ENCODE measurements around the gene KLC3.
"Not testable (repeated sequence)": the region's sequence is repeated elsewhere in the genome, so short reads cannot be mapped to it uniquely, and the experiment has no call there.

The KLC3 gene

DNA sequence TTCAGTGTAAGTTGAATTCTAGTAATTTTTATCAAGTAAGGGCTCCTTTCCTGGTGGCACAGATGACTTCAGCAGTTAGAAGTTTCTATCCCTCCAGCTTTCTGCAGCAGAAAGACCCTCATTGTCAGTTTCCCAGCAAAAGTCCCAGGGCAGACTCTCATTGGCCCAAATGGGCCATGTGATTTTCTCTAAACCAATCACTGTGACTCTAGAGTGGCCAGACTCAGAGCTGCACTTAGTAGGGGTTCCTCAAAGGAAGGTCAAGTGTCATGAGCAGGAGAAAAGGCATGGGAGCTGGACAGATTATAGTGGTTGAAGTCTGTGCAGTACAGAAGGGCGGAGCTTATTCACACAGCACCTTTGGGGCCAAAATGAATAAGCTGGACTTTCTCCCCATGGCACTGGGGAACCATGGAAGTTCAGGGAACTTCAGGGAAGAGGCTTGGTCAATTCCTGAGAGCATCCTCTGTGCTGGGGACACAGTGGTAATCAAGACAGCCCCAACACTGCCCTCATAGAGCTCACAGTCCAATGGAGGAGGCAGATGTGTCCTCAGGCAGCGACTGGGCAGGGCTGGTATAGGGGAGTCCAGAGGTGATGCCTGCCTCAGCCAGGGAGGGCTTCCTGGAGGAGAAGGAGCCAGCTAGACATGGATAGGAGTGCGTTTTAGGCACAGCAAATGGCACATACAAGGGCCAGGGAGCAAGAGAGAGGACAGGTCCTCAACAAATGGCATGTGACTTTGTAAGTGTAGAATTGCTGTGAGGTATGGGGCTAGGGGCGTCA, 36.2 kb upstream of the KLC3 start:
- no peak overlapping the region for H3K27ac ChIP-seq (ENCODE audit: low read depth, low read length)

GRCh38 chr19:45305007-45305406, 35.5 kb upstream of the KLC3 start:
- no peak overlapping the region for H3K4me3 ChIP-seq (ENCODE audit: low read depth in 1 of 2, low read length in 2 of 2)
- H3K9ac ChIP-seq (ENCODE audit: low read length): no peak overlapping the region
- no peaks in the 10 kb centered on the region for H3K9me3 ChIP-seq (ENCODE audit: low read length)
- H3K27ac ChIP-seq (ENCODE audit: low read depth, low read length): no peak overlapping the region
- H3K4me1 ChIP-seq (ENCODE audit: insufficient read depth, low read length): no peaks in the 10 kb centered on the region
- no peaks in the 10 kb centered on the region for H3K27me3 ChIP-seq (ENCODE audit: control insufficient read depth in 1 of 2, insufficient read depth in 2 of 2, low read length in 2 of 2)
- no peaks in the 10 kb centered on the region for H3K36me3 ChIP-seq (ENCODE audit: insufficient read depth, low read length)

More for the DNA sequence above, 36.2 kb upstream of the KLC3 start:
- Histone ChIP-seq H3K9ac (ENCODE audit: low read length) (no peak overlapping the region), H3K4me1 (ENCODE audit: insufficient read depth, low read length) (no peaks in the 10 kb centered on the region), H3K27me3 (ENCODE audit: control insufficient read depth in 1 of 2, insufficient read depth in 2 of 2, low read length in 2 of 2) (no peaks in the 10 kb centered on the region), H3K9me3 (ENCODE audit: low read length) (no peaks in the 10 kb centered on the region), H3K4me3 (ENCODE audit: low read depth in 1 of 2, low read length in 2 of 2) (no peak overlapping the region), H3K36me3 (ENCODE audit: insufficient read depth, low read length) (no peaks in the 10 kb centered on the region)

DNA sequence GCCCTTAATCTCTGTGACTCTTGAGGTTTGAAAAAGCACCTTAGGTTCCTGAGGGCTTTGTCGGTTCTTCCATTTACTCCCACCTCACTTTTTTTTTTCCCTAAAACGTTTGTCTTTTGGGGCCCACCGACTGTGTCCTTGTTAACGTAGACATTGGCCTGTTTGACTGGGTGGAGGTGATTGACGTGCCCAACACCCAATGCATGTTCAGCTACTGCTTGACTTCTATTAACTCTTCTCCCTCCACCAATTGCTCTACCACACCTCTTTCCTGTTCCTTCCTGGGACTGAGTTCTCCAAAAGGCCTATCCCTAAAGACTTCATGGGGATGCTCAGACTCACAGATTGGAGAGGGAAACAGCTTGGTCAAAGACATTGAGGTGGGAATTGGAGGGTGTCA, 35.1 kb upstream of the KLC3 start:
- Histone ChIP-seq H3K36me3 (ENCODE audit: insufficient read depth, low read length) (no peaks in the 10 kb centered on the region), H3K4me3 (ENCODE audit: low read depth in 1 of 2, low read length in 2 of 2) (no peak overlapping the region), H3K9ac (ENCODE audit: low read length) (no peak overlapping the region), H3K9me3 (ENCODE audit: low read length) (no peaks in the 10 kb centered on the region), H3K4me1 (ENCODE audit: insufficient read depth, low read length) (no peaks in the 10 kb centered on the region), H3K27me3 (ENCODE audit: control insufficient read depth in 1 of 2, insufficient read depth in 2 of 2, low read length in 2 of 2) (no peaks in the 10 kb centered on the region), H3K27ac (ENCODE audit: low read depth, low read length) (no peak overlapping the region)

DNA sequence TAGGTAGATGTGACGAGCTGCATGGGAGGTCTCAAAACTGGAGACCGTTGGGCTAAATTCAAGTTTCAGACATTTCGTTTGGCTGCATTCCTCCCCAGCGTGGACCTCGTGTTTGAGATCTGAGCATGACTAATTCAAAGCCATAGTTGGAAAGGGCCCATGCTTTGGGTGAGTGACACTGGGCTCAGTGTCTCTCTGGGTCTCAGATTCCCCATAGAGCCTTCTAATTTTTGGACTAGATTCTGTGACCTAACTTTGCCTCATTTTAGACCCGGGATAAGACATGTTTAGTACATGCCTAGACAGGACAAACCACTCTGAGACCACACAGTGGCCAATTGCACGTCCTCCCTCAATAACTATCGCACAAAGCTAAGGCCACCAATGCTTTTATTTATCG, 34.5 kb upstream of the KLC3 start:
- no peaks in the 10 kb centered on the region for H3K36me3 ChIP-seq (ENCODE audit: insufficient read depth, low read length)
- H3K27me3 ChIP-seq (ENCODE audit: control insufficient read depth in 1 of 2, insufficient read depth in 2 of 2, low read length in 2 of 2): no peaks in the 10 kb centered on the region
- no peak overlapping the region for H3K27ac ChIP-seq (ENCODE audit: low read depth, low read length)
- H3K9me3 ChIP-seq (ENCODE audit: low read length): no peaks in the 10 kb centered on the region
- H3K9ac ChIP-seq (ENCODE audit: low read length): no peak overlapping the region
- H3K4me3 ChIP-seq (ENCODE audit: low read depth in 1 of 2, low read length in 2 of 2): no peak overlapping the region
- H3K4me1 ChIP-seq (ENCODE audit: insufficient read depth, low read length): no peaks in the 10 kb centered on the region

- no peaks in the 10 kb centered on the region for H3K27me3 ChIP-seq (ENCODE audit: control insufficient read depth in 1 of 2, insufficient read depth in 2 of 2, low read length in 2 of 2)
- H3K4me1 ChIP-seq (ENCODE audit: insufficient read depth, low read length): no peaks in the 10 kb centered on the region
- H3K9ac ChIP-seq (ENCODE audit: low read length): no peak overlapping the region
- no peak overlapping the region for H3K4me3 ChIP-seq (ENCODE audit: low read depth in 1 of 2, low read length in 2 of 2)
- no peaks in the 10 kb centered on the region for H3K9me3 ChIP-seq (ENCODE audit: low read length)
- no peak overlapping the region for H3K27ac ChIP-seq (ENCODE audit: low read depth, low read length)
- H3K36me3 ChIP-seq (ENCODE audit: insufficient read depth, low read length): no peaks in the 10 kb centered on the region
Observed at GRCh38 chr19:45306518-45307027, 34.0 kb upstream of the KLC3 start.

DNA sequence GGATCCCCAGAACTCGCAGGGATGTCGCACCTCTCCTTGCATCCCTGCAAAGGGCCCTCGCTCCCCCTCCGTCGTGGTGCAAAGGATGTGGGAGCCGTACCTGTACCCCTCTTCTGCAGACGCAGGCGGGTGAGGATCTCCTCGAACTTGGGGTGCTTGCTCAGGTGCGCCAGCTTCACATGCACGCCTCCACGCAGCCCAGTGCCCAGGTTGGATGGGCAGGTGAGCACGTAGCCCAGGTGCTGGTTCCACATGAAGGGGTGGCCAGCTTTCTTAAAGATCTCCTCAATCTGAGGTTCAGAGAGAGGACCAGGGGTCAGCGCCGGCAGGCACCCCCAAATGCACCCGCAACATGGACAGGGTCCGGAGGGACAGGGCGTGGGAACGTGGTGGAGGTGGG, 33.2 kb upstream of the KLC3 start:
- Histone ChIP-seq H3K9ac (ENCODE audit: low read length) (no peak overlapping the region), H3K4me3 (ENCODE audit: low read depth in 1 of 2, low read length in 2 of 2) (no peak overlapping the region), H3K4me1 (ENCODE audit: insufficient read depth, low read length) (no peaks in the 10 kb centered on the region), H3K27me3 (ENCODE audit: control insufficient read depth in 1 of 2, insufficient read depth in 2 of 2, low read length in 2 of 2) (no peaks in the 10 kb centered on the region), H3K36me3 (ENCODE audit: insufficient read depth, low read length) (no peaks in the 10 kb centered on the region), H3K27ac (ENCODE audit: low read depth, low read length) (no peak overlapping the region), H3K9me3 (ENCODE audit: low read length) (no peaks in the 10 kb centered on the region)

GRCh38 chr19:45309322-45309721, 31.2 kb upstream of the KLC3 start:
- not testable (repeated sequence) for H3K4me1 ChIP-seq (ENCODE audit: insufficient read depth, low read length); H3K4me3 ChIP-seq (ENCODE audit: low read depth in 1 of 2, low read length in 2 of 2); H3K9ac ChIP-seq (ENCODE audit: low read length); H3K27ac ChIP-seq (ENCODE audit: low read depth, low read length); H3K36me3 ChIP-seq (ENCODE audit: insufficient read depth, low read length); H3K27me3 ChIP-seq (ENCODE audit: control insufficient read depth in 1 of 2, insufficient read depth in 2 of 2, low read length in 2 of 2); H3K9me3 ChIP-seq (ENCODE audit: low read length)

GRCh38 chr19:45311621-45312020, 28.9 kb upstream of the KLC3 start:
- Histone ChIP-seq H3K9me3 (ENCODE audit: low read length) (no peaks in the 10 kb centered on the region), H3K9ac (ENCODE audit: low read length) (no peak overlapping the region), H3K36me3 (ENCODE audit: insufficient read depth, low read length) (no peaks in the 10 kb centered on the region), H3K4me3 (ENCODE audit: low read depth in 1 of 2, low read length in 2 of 2) (no peak overlapping the region), H3K4me1 (ENCODE audit: insufficient read depth, low read length) (no peaks in the 10 kb centered on the region), H3K27ac (ENCODE audit: low read depth, low read length) (no peak overlapping the region), H3K27me3 (ENCODE audit: control insufficient read depth in 1 of 2, insufficient read depth in 2 of 2, low read length in 2 of 2) (no peaks in the 10 kb centered on the region)

- H3K4me1 ChIP-seq (ENCODE audit: insufficient read depth, low read length); H3K27ac ChIP-seq (ENCODE audit: low read depth, low read length); H3K9me3 ChIP-seq (ENCODE audit: low read length); H3K27me3 ChIP-seq (ENCODE audit: control insufficient read depth in 1 of 2, insufficient read depth in 2 of 2, low read length in 2 of 2); H3K4me3 ChIP-seq (ENCODE audit: low read depth in 1 of 2, low read length in 2 of 2); H3K9ac ChIP-seq (ENCODE audit: low read length); H3K36me3 ChIP-seq (ENCODE audit: insufficient read depth, low read length): not testable (repeated sequence)
Observed at GRCh38 chr19:45312285-45312684, 28.3 kb upstream of the KLC3 start.

DNA sequence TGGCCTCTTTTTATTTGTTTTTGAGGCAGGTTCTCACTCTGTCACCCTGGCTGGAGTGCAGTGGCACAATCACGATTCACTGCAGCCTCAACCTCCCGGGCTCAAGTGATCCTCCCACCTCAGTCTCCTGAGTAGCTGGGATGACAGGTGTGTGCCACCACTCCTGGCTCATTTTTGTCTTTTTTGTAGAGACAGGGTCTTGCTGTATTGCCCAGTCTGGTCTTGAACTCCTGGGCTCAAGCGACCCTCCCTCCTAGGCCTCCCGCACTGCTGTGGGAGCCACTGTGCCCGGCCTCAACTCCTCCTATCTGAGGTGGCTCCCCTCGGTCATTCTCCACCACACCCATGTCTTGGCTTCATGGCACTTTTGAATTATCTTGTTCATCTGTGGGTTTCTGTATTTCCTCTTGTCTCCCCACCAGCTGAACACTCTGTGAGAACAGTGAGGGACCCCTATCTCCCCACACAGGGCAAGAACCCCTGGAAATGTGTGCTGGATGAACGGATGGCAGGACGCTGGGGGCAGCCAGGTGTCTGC, 25.8 kb upstream of the KLC3 start:
- H3K9ac ChIP-seq (ENCODE audit: low read length): no peak overlapping the region
- no peaks in the 10 kb centered on the region for H3K36me3 ChIP-seq (ENCODE audit: insufficient read depth, low read length)
- H3K4me3 ChIP-seq (ENCODE audit: low read depth in 1 of 2, low read length in 2 of 2): no peak overlapping the region
- H3K27ac ChIP-seq (ENCODE audit: low read depth, low read length): no peak overlapping the region
- H3K9me3 ChIP-seq (ENCODE audit: low read length): no peaks in the 10 kb centered on the region
- no peaks in the 10 kb centered on the region for H3K27me3 ChIP-seq (ENCODE audit: control insufficient read depth in 1 of 2, insufficient read depth in 2 of 2, low read length in 2 of 2)
- no peaks in the 10 kb centered on the region for H3K4me1 ChIP-seq (ENCODE audit: insufficient read depth, low read length)

DNA sequence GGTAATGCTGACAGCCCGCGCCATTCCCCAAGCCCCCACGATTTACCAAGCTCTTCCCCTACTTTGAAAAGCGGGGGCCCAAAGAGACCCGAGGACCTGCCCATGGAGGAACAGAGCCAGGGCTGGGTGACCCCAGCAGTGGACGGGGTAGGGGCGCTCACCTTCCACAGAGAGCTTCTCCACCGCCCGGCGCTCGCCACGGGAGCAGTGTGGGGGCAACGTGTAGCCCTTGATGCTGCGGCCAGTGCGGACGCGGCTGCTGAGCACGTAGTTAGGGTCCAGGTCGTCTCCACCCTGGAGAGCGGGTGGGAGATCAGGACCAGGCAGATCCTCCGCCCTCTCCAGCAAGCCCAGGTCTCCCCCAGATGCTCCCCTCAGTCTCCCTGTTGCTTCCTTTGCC, 25.2 kb upstream of the KLC3 start:
- no peak overlapping the region for H3K4me3 ChIP-seq (ENCODE audit: low read depth in 1 of 2, low read length in 2 of 2)
- H3K9ac ChIP-seq (ENCODE audit: low read length): no peak overlapping the region
- no peak overlapping the region for H3K27ac ChIP-seq (ENCODE audit: low read depth, low read length)
- no peaks in the 10 kb centered on the region for H3K36me3 ChIP-seq (ENCODE audit: insufficient read depth, low read length)
- H3K27me3 ChIP-seq (ENCODE audit: control insufficient read depth in 1 of 2, insufficient read depth in 2 of 2, low read length in 2 of 2): no peaks in the 10 kb centered on the region
- no peaks in the 10 kb centered on the region for H3K4me1 ChIP-seq (ENCODE audit: insufficient read depth, low read length)
- H3K9me3 ChIP-seq (ENCODE audit: low read length): no peaks in the 10 kb centered on the region
